MG63 (cell line): ENCODE results near the gene FAM120A. TPM values are rescaled to one million over a fixed set of nuclear protein-coding genes. Genes with fewer than 3 reads are reported as not detected.

Source experiments
- DNase-seq: peaks from one replicate; pipeline ENCODE4 v3.0.0-alpha.2; 2020
- H3K27me3 ChIP-seq: fragments of 250-450 bp; sonication (Bioruptor Pico); 2 replicates; pipeline ENCODE4 v1.5.1; 2020; ENCODE audit warnings: mild to moderate bottlenecking, moderate library complexity
- H3K36me3 ChIP-seq: fragments of 250-450 bp; sonication (Bioruptor Pico); 2 replicates; pipeline ENCODE4 v1.5.1; 2020; ENCODE audit warnings: mild to moderate bottlenecking, moderate library complexity
- H3K4me3 ChIP-seq: fragments of 250-450 bp; sonication (Bioruptor Pico); 2 replicates; pipeline ENCODE4 v1.5.1; 2020; ENCODE audit warnings: mild to moderate bottlenecking, moderate library complexity
- H3K9me3 ChIP-seq: fragments of 250-450 bp; sonication (Bioruptor Pico); 2 replicates; pipeline ENCODE4 v1.5.1; 2020; ENCODE audit warnings: mild to moderate bottlenecking, moderate library complexity
- total RNA-seq: library from RNA; depleted of rRNA; stranded (reverse); fragments of >200 nt; shearing (Covaris generic); gene quantifications from 2 replicates; pipeline ENCODE4 v1.2.3, GENCODE V29; 2014; ENCODE audit warnings: low replicate concordance; rRNA removed

FAM120A gene
- total RNA-seq: 37.9 and 44.1 TPM in 2 replicates

GRCh38 chr9:93450945-93451815 is at the start of gene FAM120A:
TSS of gene FAM120A (plus strand) at chr9:93451685. CDS start at chr9:93451916, 231 bp downstream.
- Histone ChIP-seq H3K9me3 (no peaks in the 10 kb centered on the region), H3K27me3 (no peaks in the 10 kb centered on the region), H3K4me3 (peak within 1 kb of the TSS; percentile 81), H3K36me3 (peaks cover 60% of the 10 kb centered on the region)
- peak; percentile 79 for DNase-seq

DNA sequence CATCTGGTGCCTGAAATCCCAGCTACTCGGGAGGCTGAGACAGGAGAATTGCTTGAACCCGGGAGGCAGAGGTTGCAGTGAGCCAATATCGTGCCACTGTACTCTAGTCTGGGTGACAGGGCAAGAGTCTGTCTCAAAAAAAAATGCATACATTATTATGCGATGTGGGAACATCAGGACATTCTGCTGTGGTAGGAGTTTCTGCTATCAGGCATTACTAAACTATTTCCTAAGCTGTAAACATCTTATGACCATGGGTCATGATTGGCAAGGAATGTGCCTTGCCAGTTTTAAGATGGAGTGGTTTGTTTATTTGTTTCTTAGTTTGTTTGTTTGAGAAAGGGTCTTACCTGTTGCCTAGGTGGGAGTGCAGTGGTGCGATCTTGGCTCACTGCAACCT is 45.1 kb upstream of the FAM120A start:
- peaks cover 9% of the 10 kb centered on the region for H3K27me3 ChIP-seq
- no peaks in the 10 kb centered on the region for H3K36me3 ChIP-seq
- H3K4me3 ChIP-seq: no peak overlapping the region
- no peaks in the 10 kb centered on the region for H3K9me3 ChIP-seq
- DNase-seq: no peak

DNA sequence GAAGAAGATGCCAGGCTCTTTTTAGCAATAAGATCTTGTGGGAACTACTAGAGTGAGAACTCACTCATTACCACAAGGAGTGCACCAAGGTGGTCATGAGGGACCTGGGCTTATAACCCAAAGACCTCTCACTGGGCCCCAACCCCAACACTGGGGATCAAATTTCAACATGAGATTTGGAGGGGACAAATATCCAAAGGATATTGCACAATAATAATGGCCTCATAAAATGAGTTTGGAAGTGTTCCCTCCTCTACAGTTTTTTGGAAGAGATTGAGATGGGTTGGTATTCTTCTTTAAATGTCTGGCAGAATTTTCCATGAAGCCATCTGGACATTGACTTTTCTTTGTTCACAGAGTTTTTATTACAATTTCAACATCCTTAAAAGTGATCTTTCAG is 38.0 kb upstream of the FAM120A start:
- no peaks in the 10 kb centered on the region for H3K27me3 ChIP-seq
- no peaks in the 10 kb centered on the region for H3K36me3 ChIP-seq
- no peaks in the 10 kb centered on the region; the same call in 1 of the 2 replicates for H3K9me3 ChIP-seq
- H3K4me3 ChIP-seq: no peak overlapping the region
- DNase-seq: no peak

DNA sequence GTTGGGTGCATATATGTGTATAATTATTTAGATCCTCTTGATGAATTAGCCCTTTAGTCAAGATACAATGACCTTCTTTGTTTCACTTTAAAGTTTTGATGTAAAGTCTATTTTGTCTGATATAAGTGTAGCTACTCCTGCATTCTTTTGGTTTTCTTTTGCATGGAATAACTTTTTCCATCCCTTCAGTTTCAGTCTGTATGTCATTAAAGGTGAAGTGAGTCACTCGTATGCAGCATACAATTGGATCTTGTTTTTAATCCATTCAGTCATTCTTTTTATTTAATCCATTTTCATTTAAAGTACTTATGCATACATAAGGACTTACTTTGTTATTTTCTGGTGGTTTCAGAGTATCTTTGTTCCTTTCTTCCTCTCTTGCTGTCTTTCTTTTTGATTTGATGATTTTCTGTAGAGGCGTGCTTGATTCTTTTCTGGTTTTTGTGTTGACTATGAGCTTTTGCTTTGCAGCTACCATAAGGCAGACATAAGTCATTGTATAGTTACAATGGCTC is 36.3 kb upstream of the FAM120A start:
- no peak overlapping the region for H3K4me3 ChIP-seq
- no peaks in the 10 kb centered on the region for H3K36me3 ChIP-seq
- DNase-seq: no peak
- no peaks in the 10 kb centered on the region for H3K27me3 ChIP-seq
- no peaks in the 10 kb centered on the region; the same call in 1 of the 2 replicates for H3K9me3 ChIP-seq

DNA sequence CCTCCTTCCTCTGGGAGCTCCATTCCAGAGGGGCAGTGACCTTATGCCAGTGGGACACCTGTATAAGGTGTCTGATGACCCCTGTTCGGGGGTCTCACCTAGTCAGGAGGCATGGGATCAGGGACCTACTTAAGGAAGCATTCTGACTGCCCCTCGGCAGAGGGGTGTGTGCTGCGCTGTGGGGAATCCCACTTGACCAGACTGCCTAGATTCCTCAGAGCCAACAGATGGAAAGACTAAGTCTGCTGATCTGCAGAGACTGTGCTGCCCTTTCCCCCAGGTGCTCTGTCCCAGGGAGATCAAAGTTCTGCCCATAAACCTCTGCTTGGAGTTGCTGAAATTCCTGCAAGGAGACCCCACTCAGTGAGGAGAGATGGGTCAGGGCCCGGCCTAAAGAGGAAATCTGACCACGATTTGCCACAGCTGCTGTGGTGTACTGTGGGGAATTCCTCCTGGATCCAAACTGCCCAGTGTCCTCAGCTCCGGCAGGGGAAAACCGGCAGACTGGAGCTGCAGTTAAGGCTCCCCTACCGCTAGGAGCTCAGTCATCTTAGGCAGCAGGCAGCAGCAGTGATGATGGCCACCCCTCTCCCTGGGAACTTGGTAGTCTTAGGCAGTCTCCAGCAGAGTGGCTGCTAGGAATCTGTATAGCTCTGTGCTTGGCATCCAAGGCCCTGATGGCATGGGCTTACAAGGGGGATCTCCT is 34.8 kb upstream of the FAM120A start:
- DNase-seq: no peak
- H3K36me3 ChIP-seq: no peaks in the 10 kb centered on the region
- H3K4me3 ChIP-seq: no peak overlapping the region
- no peaks in the 10 kb centered on the region for H3K27me3 ChIP-seq
- no peaks in the 10 kb centered on the region; the same call in 1 of the 2 replicates for H3K9me3 ChIP-seq

DNA sequence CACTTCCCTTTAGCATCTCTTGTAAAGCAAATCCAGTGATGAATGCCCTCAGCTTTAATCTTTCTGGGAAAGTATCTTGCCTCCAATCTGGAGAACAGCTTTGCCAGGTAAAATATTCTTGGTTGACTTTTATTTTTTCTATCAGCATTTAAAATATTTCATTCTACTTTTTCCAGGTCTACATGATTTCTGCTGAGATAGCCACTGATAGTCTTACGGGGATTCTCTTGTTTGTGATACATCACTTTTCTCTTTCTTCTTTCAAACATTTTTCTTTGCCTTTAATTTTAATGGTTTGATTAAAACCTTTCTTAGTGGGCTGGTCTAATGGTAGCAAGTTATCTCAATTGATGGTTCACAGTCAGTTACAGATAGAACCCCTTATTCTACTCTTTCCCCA is 33.9 kb upstream of the FAM120A start:
- Histone ChIP-seq H3K4me3 (no peak overlapping the region), H3K27me3 (no peaks in the 10 kb centered on the region), H3K9me3 (no peaks in the 10 kb centered on the region; the same call in 1 of the 2 replicates), H3K36me3 (no peaks in the 10 kb centered on the region)
- no peak for DNase-seq

- H3K36me3 ChIP-seq: no peaks in the 10 kb centered on the region
Measured at GRCh38 chr9:93419023-93419422, 32.5 kb upstream of the FAM120A start.

DNA sequence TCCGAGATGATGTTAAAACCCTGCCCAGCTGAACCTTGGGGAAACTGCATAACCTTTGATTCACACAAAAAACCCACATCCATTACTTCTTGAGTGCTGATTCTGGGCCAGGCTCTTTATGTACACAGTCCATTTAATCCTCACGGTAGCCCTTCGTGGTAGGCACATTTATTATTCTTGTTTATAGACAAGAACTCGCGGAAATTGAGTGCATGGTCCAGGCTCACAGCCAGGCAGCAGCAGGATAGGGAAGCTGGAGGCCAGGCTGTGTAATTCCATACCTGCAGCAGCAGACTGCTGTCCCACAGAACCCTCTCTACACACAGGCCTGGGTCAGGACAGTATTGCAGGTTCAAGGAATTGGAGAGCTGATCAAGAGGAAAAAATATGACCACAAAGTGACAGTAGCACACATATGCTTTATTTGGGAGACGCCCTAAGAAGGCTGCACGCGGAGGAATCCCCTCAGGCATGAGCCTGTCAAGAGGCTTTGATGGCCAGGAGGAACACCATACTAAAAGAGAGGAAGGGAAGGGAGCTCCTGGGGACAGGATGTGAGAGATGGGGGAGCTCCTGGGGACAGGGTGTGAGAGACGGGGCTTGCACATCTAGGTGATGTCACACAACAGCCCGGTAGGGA is 28.4 kb upstream of the FAM120A start:
- Histone ChIP-seq H3K9me3 (no peaks in the 10 kb centered on the region), H3K27me3 (no peaks in the 10 kb centered on the region), H3K4me3 (no peak overlapping the region), H3K36me3 (no peaks in the 10 kb centered on the region)
- no peak for DNase-seq

More at GRCh38 chr9:93419023-93419422, 32.5 kb upstream of the FAM120A start:
- Histone ChIP-seq H3K27me3 (no peaks in the 10 kb centered on the region), H3K9me3 (no peaks in the 10 kb centered on the region; the same call in 1 of the 2 replicates), H3K4me3 (no peak overlapping the region)
- no peak for DNase-seq

- no peak for DNase-seq
- H3K27me3 ChIP-seq: no peaks in the 10 kb centered on the region
Measured at GRCh38 chr9:93427655-93428379, 23.7 kb upstream of the FAM120A start.

DNA sequence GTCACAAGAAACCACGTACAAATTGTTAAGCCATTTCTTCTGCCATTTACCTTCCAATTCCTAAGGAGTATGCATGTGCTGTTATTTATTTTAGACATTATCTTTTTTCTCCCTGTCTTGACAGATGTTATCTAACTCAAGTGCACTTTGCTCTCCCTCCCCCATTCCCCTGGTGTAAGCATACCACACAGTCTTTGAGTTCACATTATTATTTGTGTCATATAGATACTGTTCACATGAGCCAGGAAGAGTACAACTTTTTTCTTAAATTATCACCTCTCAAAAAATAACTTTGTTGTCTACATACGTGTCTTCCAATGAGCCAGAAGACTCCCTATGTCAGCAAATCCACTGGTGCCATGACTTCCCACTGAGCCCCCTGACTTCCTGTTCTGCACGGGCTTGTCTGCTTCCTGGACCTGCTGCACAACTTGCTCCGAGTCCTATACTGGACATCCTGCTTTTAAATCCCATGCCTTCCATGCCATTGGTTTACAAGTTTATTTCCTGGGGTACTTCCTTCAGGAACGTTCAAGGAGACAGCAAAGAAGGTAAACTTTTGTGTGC is 19.9 kb upstream of the FAM120A start:
- DNase-seq: no peak
- H3K4me3 ChIP-seq: no peak overlapping the region
- H3K36me3 ChIP-seq: no peaks in the 10 kb centered on the region
- no peaks in the 10 kb centered on the region for H3K9me3 ChIP-seq
- H3K27me3 ChIP-seq: no peaks in the 10 kb centered on the region

More at GRCh38 chr9:93427655-93428379, 23.7 kb upstream of the FAM120A start:
- Histone ChIP-seq H3K4me3 (no peak overlapping the region), H3K9me3 (no peaks in the 10 kb centered on the region), H3K36me3 (no peaks in the 10 kb centered on the region)

DNA sequence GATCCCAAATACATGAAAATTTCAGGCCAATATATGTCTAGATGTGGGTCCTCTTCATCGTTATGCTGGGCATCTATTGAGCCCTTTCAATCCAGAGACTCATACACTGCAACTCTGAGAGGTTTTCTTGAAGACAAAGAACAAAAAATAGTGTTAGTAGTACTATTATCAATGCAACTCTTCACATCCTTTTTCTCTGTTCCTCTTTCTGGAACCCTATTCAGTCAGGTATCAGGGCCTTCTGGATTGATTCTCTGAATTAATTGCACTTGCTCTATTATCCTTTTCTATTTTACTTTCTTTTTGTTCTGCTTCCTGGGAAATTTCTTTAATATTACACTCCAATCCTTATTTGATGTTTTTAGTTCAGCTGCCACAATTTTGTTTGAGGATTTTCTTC is 18.5 kb upstream of the FAM120A start:
- no peak for DNase-seq
- Histone ChIP-seq H3K4me3 (no peak overlapping the region), H3K36me3 (no peaks in the 10 kb centered on the region), H3K27me3 (no peaks in the 10 kb centered on the region), H3K9me3 (no peaks in the 10 kb centered on the region)

DNA sequence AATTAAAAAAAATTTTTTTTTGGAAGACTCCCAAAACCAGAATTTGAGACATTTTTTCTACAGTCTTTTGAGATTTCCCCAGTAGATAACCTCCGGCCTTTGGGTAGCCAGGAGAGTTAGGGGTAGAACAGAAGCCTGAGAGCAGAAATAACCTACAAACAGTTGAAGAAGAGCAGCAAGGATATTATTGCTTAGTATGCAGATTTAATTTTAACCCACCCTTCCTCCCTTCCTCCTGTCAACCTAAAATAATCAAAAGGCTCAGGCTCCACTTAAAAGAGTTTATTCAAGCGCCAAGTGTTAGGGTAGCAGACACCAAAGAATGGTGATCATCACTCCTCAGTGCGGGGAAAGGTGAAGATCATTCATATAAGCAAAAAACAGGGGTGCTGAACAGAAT is 17.4 kb upstream of the FAM120A start:
- Histone ChIP-seq H3K36me3 (no peaks in the 10 kb centered on the region), H3K9me3 (no peaks in the 10 kb centered on the region), H3K4me3 (no peak overlapping the region), H3K27me3 (no peaks in the 10 kb centered on the region)
- DNase-seq: no peak

DNA sequence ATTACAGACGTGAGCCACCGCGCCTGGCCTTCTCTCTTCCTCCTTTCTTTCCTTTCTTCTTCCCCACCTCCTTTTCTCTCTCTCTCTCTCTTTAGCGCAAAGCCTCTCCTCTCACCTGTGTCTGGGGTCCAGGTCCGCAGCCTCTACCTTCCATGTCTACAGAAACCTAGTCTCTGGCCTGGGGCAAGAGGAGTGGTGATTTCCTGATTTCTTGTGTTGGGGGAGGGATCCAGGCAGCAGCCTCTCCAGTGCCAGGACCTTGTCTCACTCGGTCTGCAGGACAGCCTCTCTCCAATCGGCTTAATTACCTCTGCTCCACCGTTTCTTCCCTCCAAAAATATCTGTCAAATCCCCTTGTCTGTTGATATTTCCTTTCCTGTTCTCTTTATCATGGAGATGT is 16.1 kb upstream of the FAM120A start:
- no peak for DNase-seq
- Histone ChIP-seq H3K9me3 (no peaks in the 10 kb centered on the region), H3K36me3 (no peaks in the 10 kb centered on the region), H3K27me3 (no peaks in the 10 kb centered on the region), H3K4me3 (no peak overlapping the region)

- H3K36me3 ChIP-seq: no peaks in the 10 kb centered on the region
- H3K27me3 ChIP-seq: no peaks in the 10 kb centered on the region
- no peak overlapping the region for H3K4me3 ChIP-seq
- H3K9me3 ChIP-seq: no peaks in the 10 kb centered on the region
- no peak for DNase-seq
Measured at GRCh38 chr9:93436218-93436617, 15.3 kb upstream of the FAM120A start.

- Histone ChIP-seq H3K36me3 (no peaks in the 10 kb centered on the region), H3K9me3 (no peaks in the 10 kb centered on the region), H3K27me3 (no peaks in the 10 kb centered on the region), H3K4me3 (no peak overlapping the region)
- DNase-seq: no peak
Measured at GRCh38 chr9:93436655-93437407, 14.7 kb upstream of the FAM120A start.
